ENCODE data around the gene HS6ST1. TPM values are rescaled to one million over a fixed set of nuclear protein-coding genes. Genes with fewer than 3 reads are reported as not detected.
A peak's percentile ranks its signal among the peaks of the same experiment; 100 is the strongest.
"Not testable (repeated sequence)": the region's sequence is repeated elsewhere in the genome, so short reads cannot be mapped to it uniquely, and the experiment has no call there.

Gene HS6ST1
- total RNA-seq, 4 donors from 2014 or later, result 44.6 to 63.3 (median 53.5) TPM

DNA sequence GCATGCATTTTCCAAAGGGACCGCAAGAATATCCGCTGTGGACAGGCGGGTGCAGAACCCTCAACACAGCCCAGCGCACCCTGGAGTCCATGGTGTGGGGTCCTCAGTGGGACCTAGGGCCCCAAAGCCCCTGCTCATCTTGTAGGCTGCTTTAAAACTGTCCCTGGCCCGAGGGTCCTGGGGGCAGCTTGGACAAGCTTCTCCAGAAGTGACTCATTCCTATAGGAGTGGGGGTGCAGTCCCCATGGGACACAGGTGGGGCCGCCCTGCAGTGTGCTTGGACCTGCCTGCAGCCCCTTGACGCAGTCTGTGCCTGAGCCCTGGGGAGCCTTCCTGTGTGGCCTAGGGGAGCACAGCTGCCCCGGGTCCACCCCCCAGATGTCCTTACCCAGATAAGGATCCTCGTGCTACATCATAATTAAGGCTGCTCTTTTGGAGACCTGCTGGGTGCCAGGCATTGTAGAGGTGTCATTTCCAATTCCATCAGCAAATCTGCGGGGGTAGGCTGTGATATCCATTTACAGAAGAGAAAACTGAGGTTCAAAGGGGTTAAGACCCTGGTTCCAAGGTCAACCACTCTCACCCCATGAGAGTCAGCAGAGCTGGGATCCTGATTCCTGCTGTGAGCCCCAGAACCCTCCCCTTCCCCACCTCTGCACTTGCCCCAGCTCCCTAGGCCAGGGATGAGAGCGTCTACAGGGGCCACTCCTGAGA, 1.7 kb upstream of the HS6ST1 start:
- in situ Hi-C loops (cut with MboI; ENCODE audit: low sequenced_read_pairs in 4 of 4), result loop anchor here in 1 of 4 donors (25.0 kb wide), 1 partner anchor 417 kb away; no protein-coding TSS in a partner anchor
- Histone ChIP-seq H3K27me3 (no peaks in the 10 kb centered on the region), H3K4me1 (peaks cover 25 to 41% of the 10 kb centered on the region in 2 donors), H3K9me3 (no peaks in the 10 kb centered on the region), H3K27ac (no peak overlapping the region), H3K4me3 (no peak overlapping the region), H3K36me3 (no peaks in the 10 kb centered on the region)
- intact Hi-C loops (cut with DNase I; ENCODE audit: low total_unique reads), result loop anchor here (2.0 to 10.0 kb wide), 6 partner anchors 143 to 1864 kb away; partner anchors contain the start of genes MZT2B, SMPD4 and UGGT1
- TF ChIP-seq, protein P1, sequence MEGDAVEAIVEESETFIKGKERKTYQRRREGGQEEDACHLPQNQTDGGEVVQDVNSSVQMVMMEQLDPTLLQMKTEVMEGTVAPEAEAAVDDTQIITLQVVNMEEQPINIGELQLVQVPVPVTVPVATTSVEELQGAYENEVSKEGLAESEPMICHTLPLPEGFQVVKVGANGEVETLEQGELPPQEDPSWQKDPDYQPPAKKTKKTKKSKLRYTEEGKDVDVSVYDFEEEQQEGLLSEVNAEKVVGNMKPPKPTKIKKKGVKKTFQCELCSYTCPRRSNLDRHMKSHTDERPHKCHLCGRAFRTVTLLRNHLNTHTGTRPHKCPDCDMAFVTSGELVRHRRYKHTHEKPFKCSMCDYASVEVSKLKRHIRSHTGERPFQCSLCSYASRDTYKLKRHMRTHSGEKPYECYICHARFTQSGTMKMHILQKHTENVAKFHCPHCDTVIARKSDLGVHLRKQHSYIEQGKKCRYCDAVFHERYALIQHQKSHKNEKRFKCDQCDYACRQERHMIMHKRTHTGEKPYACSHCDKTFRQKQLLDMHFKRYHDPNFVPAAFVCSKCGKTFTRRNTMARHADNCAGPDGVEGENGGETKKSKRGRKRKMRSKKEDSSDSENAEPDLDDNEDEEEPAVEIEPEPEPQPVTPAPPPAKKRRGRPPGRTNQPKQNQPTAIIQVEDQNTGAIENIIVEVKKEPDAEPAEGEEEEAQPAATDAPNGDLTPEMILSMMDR (IDR thresholded peaks at IDR 0.05 in 4 of 5, conservative IDR thresholded peaks at IDR 0.05 in 1 of 5), result no peak
- TF ChIP-seq POLR2A (IDR thresholded peaks at IDR 0.05), result no peak
- no peak for ATAC-seq
- no peak for DNase-seq

DNA sequence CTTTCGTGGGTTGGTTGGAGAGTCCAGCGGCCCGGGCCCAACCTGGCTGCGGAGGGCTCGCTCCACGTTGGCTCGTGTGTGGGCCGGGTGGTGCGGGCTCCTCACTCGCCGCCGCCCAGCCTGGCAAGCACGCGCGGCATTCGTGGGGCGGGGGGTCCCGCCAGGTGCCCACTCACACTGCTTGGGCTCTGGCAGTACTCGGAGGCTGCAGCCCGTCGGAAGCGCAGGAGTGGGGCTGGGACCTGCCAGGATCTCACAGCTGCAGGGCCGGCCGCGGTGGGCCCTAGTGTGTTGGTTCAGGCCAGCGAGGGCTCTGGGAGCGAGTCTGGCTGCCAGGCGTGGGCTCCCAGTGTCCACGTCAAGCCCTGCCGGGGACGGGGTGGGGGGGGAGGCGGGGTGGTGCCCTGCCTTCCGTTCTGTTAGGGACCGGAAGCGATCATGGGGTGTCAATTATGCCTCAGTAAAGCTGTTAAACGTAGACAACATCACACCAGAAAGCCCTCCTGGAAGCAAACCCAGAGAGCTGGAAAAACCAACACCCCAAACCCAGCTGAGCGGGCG, 1.0 kb upstream of the HS6ST1 start:
- intact Hi-C loops (cut with DNase I; ENCODE audit: low total_unique reads), result loop anchor here (2.0 to 10.0 kb wide), 7 partner anchors 142 to 1865 kb away; partner anchors contain the start of genes AMMECR1L, MZT2B, SMPD4 and UGGT1
- Histone ChIP-seq H3K27me3 (no peaks in the 10 kb centered on the region), H3K4me3 (peak overlapping the region in 3 of 4 donors; percentile 65 to 91 (median 70)), H3K36me3 (no peaks in the 10 kb centered on the region), H3K27ac (no peak overlapping the region), H3K4me1 (peaks cover 25 to 46% of the 10 kb centered on the region in 2 donors), H3K9me3 (no peaks in the 10 kb centered on the region)
- no peak for TF ChIP-seq POLR2A (IDR thresholded peaks at IDR 0.05)
- TF ChIP-seq, protein P1 (IDR thresholded peaks at IDR 0.05 in 4 of 5, conservative IDR thresholded peaks at IDR 0.05 in 1 of 5), result no peak
- ATAC-seq, result no peak
- in situ Hi-C loops (cut with MboI; ENCODE audit: low sequenced_read_pairs in 4 of 4), result loop anchor here in 1 of 4 donors (25.0 kb wide), 1 partner anchor 418 kb away; no protein-coding TSS in a partner anchor
- no peak for DNase-seq

DNA sequence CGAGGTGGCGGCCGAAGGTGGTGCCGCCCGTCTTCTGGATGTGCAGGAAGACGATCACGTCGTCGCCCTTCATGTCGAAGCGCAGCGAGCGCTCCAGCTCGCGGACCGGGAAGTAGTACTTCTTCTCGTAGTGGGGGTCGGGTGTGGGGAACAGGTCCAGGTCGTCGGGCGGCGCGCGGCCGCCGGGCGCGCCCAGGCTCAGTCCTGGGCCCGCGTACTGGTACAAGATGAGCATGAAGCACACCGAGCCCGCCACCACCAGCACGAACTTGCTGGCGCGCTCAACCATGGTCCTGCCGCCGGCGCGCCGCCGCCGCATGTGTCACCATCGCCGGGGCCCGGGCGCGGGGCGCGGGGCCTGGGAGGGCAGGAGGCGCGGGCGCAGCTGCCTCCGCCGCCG, 423 bp downstream of the HS6ST1 start:
- ATAC-seq, result peak; percentile 17 to 38
- not testable (repeated sequence) for DNase-seq, H3K9me3 ChIP-seq, H3K27me3 ChIP-seq, H3K36me3 ChIP-seq
- in situ Hi-C loops (cut with MboI; ENCODE audit: low sequenced_read_pairs in 4 of 4) (loop anchor here in 1 of 4 donors (25.0 kb wide), 1 partner anchor 419 kb away; no protein-coding TSS in a partner anchor), intact Hi-C loops (cut with DNase I; ENCODE audit: low total_unique reads) (loop anchor here (10.0 kb wide), 1 partner anchor 433 kb away; the partner anchor contains the start of gene AMMECR1L)
- peak overlapping the region in 3 of 4 donors; percentile 50 to 63 (median 52) for H3K27ac ChIP-seq
- peaks cover 40 to 61% of the 10 kb centered on the region in 2 donors for H3K4me1 ChIP-seq
- peak overlapping the region; percentile 78 to 92 (median 83) for H3K4me3 ChIP-seq

DNA sequence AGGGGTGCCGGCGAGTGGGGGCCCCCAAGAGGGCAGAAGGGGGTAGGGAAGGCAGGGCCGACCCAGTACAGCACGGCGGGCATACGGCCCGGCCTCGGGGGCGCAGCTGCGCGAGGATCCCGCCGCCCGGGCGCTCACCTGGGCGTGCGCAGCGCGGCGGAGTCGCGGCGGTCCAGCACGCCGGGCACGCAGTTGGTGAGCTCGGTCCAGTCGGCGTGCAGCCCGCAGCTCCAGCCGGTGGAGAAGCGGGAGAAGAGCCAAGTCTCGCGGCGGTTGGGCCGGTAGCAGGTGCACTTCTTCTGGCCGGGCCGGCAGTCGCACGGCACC, 806 bp downstream of the HS6ST1 start:
- in situ Hi-C loops (cut with MboI; ENCODE audit: low sequenced_read_pairs in 4 of 4) (loop anchor here in 1 of 4 donors (25.0 kb wide), 1 partner anchor 419 kb away; no protein-coding TSS in a partner anchor), intact Hi-C loops (cut with DNase I; ENCODE audit: low total_unique reads) (loop anchor here (10.0 kb wide), 1 partner anchor 433 kb away; the partner anchor contains the start of gene AMMECR1L)
- H3K36me3 ChIP-seq, DNase-seq, H3K27me3 ChIP-seq, H3K9me3 ChIP-seq: not testable (repeated sequence)
- Histone ChIP-seq H3K4me1 (peaks cover 43 to 64% of the 10 kb centered on the region in 2 donors), H3K4me3 (peak overlapping the region; percentile 78 to 92 (median 83)), H3K27ac (peak overlapping the region in 3 of 4 donors; percentile 52 to 65 (median 52))
- ATAC-seq, result peak; percentile 6

DNA sequence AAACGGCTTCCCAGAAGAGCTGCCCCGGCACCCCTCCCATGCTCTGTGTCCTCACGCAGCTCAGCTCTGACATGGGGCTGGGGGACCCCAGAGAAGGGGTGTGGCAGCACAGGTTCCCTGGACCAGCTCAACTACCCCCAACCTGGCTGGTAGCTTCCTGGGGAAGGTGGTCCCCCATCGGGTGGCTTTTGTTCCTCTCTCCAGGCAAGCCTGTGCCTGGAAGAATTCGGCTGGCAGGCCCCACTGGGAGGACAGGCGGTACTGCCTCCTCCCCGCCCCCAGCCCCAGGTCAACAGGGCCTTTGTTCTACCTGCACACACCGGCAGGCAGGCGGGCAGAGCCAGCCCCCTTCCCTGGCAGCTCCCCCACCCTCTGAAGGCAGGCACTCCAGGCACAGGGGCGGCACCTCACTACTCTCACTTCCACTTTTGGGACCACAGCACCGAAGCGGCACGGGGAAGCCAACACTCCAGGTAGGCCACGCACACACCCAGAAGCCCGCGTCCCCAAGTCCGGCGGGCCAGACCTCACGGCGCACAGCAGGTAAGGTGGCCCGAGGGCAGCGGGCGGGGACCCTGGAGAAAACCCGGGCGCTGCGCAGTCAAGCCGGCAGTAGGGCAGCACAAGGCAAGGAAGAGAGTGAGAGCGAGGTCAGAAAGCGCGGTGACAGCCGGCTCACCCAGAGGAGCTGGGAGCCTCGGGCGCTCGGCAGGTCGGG, 1.3 kb downstream of the HS6ST1 start:
- Histone ChIP-seq H3K27ac (peak overlapping the region in 3 of 4 donors; percentile 52 to 65 (median 52)), H3K4me3 (peak overlapping the region; percentile 78 to 92 (median 83)), H3K36me3 (no peaks in the 10 kb centered on the region), H3K9me3 (no peaks in the 10 kb centered on the region), H3K4me1 (peaks cover 47 to 66% of the 10 kb centered on the region in 2 donors), H3K27me3 (no peaks in the 10 kb centered on the region)
- intact Hi-C loops (cut with DNase I; ENCODE audit: low total_unique reads) (loop anchor here (10.0 kb wide), 1 partner anchor 433 kb away; the partner anchor contains the start of gene AMMECR1L), in situ Hi-C loops (cut with MboI; ENCODE audit: low sequenced_read_pairs in 4 of 4) (loop anchor here in 1 of 4 donors (25.0 kb wide), 1 partner anchor 420 kb away; no protein-coding TSS in a partner anchor)
- ATAC-seq, result no peak
- no peak for DNase-seq
- TF ChIP-seq POLR2A (IDR thresholded peaks at IDR 0.05), result no peak
- TF ChIP-seq, protein P1 (IDR thresholded peaks at IDR 0.05 in 4 of 5, conservative IDR thresholded peaks at IDR 0.05 in 1 of 5), result no peak
